CD4-positive, alpha-beta T cell treated with Interleukin-2 at 100 ng/mL for 4 hours (primary cell): ENCODE measurements around the gene GADD45G.

Source experiments
- DNase-seq: peaks from one replicate; pipeline ENCODE4 v3.0.0-alpha.2; 2020; ENCODE audit warnings: low spot score

The GADD45G gene

DNA sequence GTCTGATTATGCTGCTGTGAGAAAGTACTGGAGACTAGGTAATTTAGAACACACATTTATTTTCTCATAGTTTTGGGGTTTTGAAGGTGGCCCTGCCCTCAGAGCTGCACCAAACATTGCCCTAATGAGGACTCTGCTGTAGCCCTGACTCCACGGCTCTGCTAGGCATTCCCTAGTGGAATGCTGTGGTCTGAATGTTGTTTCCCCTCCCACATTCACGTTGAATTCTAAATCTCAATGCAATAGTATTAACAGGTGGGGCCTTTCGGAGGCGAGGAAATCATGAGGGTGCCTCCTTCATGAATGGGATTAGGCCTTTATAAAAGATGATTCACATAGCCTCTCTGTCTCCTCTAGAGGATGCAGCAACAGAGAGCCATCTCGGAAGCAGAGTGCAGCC lies 25.7 kb downstream of the GADD45G start:
- DNase-seq, result no peak

DNA sequence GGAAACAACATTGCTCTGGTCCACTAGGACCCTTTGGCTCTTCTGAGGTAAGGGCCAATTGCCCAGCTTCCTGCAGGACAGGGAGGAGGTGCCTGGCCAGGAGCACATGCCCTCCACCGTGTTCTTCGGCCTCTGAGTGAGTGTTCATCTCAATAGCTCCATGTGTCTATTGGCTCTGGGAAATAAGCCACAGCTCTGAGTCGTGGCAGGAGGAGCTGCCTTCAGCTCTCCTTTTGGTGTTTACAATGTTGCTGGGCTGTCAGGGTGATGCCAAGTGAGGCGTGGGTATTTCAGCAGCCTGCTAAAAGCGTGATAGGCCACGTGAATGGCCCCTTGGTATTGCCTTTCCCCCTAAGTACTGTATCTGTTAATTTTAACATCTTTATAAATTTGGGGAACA lies 26.6 kb downstream of the GADD45G start:
- no peak for DNase-seq

DNA sequence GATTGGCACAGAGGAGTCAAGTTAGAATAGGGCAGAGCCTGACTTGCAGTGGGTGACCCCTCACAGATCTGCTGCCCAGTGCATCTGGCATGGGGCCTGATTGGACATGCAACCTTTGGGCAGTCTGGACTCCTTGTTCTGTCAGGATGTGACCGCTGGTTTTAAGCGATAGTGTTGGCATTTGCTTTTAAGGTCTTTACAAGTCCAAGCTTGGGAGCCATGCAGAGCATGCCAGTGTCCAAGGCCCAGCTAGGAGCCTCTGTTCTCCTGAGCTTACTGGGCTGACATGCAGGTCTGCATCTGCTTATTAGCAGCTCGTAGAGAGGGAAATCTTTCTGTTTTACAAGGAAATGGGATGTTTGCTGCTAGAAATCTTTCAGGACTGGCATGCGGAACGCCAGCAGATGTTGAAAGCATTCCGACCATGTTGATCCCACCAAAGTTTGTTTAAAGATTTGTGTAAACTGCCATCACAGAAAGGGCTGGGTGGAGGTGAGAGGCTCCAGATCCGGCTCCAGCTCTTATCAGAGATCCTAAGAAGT lies 27.5 kb downstream of the GADD45G start:
- DNase-seq, result no peak

- DNase-seq, result no peak
Observed at GRCh38 chr9:89632736-89633135, 27.9 kb downstream of the GADD45G start.

- DNase-seq, result no peak
Observed at GRCh38 chr9:89633404-89633803, 28.6 kb downstream of the GADD45G start.

- no peak for DNase-seq
Observed at GRCh38 chr9:89633920-89634319, 29.1 kb downstream of the GADD45G start.

GRCh38 chr9:89634995-89635742 lies 30.4 kb downstream of the GADD45G start:
- no peak for DNase-seq

DNA sequence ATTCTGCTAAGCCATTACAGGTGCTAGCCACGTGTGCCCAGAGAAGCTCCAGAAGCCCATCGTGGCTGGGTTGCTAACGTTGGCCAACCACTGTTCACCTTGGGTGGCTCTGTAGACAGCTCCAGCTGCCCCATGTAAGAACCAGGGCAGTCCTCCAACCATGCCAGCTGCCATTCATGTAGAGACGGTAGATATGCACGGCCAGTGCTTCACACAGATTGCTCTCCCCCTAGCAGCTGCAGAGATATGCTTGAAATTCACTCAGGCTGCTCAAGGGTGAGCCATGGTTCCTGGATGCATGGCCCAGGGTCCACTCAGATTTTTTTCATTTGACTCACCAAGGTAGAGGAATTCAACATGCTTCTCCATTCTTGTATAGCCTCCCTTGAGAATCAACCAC lies 31.0 kb downstream of the GADD45G start:
- no peak for DNase-seq

- no peak for DNase-seq
Observed at GRCh38 chr9:89637787-89638186, 33.0 kb downstream of the GADD45G start.

GRCh38 chr9:89638359-89638758 lies 33.5 kb downstream of the GADD45G start:
- DNase-seq, result no peak

DNA sequence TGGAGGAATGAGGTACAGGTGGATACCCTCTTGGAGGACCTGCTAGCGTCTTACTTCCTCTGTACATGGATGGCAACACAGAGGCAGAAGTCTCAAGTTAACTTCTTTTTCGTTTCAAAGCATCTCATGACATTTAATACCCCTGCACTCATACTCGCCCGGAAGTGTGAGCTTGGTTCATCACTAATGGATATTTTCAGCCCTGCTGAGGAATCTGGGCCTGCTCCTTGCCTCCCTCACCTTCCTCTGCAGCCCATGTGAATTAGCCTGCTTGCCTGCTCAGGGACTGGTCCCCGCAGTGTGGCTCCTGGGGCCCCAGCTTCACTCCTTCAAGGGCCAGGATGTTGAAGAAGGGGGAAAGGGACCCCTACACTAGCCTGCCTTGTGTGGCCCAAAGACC lies 34.1 kb downstream of the GADD45G start:
- no peak for DNase-seq

- no peak for DNase-seq
Observed at GRCh38 chr9:89639367-89639795, 34.6 kb downstream of the GADD45G start.

DNA sequence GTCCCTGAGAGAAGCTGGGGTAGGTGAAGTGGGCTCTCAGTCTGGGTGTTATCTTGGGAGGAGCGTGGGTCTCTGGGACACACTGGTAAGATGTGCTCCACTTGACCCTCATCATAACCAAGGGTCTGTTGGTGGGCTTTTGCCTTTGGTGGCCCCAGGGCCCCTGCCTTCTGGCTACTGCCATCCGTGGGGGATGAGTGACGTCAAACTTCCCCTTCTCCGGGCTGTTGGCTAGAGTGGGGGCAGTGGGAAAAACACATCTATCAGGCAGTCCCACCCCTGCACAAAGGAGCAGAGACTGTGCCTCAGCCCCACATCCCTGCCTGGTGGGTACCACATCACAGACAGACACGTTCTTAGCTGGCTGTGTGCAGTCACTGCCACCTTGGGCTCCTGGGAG lies 35.1 kb downstream of the GADD45G start:
- DNase-seq, result no peak

DNA sequence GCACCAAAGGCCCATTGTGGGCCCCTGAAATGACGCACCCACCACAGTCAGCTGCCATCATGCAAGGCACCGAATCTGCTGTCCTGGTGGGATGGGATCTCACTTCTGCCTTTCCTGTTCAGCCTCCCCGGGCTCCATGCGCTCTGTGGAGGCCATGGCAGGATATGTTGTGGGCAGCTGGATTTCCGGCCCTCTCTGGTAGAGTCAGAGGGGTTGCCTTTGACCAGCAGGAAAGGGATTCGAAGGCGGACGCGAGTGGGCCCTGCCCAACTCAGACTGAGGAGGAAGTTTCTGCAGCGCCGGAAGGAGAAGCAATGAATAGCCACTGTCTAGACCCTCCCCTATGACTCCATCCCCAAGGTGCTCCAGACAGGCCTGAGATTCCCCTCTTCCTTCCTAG lies 35.5 kb downstream of the GADD45G start:
- DNase-seq, result no peak

DNA sequence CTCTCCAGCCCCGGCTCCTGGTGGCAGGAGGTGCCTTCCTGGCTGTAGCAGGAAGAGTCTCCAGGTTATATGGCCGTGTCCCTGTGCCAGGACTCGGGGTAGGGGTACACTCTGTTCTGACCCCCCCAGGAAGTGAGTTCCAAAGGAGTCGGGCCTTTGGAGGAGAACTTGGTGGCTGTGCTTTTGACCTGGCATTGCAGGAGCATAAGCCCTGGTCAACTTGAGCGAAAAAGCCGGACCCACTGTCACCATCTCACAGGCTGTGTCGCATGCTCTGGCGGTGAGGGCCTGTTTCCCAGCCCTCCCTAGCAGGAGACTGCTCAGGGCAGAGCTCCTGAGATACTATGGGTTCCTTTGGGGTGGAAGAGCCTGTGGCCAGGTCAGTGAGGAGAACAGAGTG lies 36.0 kb downstream of the GADD45G start:
- DNase-seq, result no peak

GRCh38 chr9:89641980-89642379 lies 37.2 kb downstream of the GADD45G start:
- DNase-seq, result no peak

- no peak for DNase-seq
Observed at GRCh38 chr9:89642789-89643188, 38.0 kb downstream of the GADD45G start.

GRCh38 chr9:89646189-89646939 lies 41.6 kb downstream of the GADD45G start:
- DNase-seq, result no peak

DNA sequence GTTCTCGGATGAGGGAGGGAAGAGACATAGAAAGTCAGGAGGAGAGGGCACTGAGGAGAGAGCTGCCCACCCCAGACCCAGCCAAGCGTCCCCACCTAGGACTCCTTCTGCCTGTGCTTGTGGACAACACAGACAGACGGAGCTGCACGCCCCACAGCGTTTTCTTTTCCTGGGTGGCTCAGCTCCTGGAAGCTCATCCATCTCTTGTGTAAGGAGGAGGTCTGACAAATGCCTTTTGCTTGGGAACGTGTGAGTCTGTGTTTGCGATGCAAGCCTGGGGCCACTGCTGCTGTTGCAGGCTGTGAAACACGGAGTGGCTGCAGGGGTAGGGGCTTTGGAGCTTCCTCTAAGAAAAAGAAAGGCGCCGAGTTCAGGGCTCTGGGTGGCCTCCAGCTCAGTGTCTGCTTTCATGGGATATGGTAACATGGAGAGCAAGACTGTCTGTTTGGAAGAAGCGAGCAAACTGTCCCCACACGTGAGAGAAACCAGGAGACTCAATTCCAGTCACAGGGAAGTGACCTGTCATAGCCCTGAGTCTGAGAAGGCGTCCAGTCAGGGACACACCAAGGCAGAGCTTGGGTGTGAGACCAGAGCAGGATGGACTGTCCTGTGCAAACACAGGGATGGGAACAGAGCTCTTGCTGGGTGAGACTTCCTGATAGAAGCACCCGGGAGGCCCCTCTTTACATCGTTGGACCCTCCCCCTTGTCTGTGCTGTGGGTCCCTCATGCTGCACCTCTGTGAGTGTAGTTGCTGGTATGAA lies 42.7 kb downstream of the GADD45G start:
- DNase-seq, result no peak

GRCh38 chr9:89648247-89649000 lies 43.6 kb downstream of the GADD45G start:
- no peak for DNase-seq

DNA sequence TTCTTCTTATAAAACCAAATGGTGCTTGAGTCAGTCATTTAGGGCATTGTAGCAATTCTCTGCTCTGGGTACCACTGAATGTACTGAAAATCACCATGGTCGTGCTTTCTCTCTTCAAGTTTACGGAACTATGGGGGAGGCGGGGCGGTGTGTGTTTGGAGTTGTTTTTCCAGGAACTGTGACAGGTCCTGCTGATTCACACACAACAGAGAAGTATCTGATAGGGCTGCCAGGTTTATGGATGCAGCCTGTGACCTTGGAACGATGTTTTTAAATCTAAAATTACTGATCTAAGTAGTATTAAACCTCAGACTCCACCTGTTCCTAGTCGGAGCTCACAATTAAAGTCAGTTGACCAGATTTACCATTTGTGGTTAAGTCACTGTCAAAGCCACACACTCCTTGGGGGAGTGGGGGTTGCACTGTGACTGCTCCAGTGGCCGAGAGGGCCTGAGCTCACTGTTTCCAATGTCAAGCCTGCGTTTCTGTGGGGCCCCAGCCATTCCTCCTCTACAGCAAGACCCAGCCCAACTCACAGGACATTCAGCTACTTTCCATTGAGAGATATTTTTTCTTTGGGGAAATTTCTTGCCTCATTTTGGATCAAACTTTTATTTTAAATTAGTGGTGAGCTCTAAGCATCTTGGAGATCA lies 44.4 kb downstream of the GADD45G start:
- no peak for DNase-seq
